SK-N-MC (cell line): ENCODE measurements around the gene EHMT2.
"Not testable (repeated sequence)": the region's sequence is repeated elsewhere in the genome, so short reads cannot be mapped to it uniquely, and the experiment has no call there.

Experiments used
- DNase-seq: peaks from one replicate; pipeline ENCODE4 v3.0.0-alpha.2; 2011; ENCODE audit warnings: low read depth, low spot score
- H3K27ac ChIP-seq: fragments of 200-600 bp; sonication (generic); 2 replicates; pipeline ENCODE4 v1.5.1; 2016; ENCODE audit warnings: mixed run types
- H3K36me3 ChIP-seq: fragments of 200-600 bp; sonication (generic); 2 replicates; pipeline ENCODE4 v1.6.1; 2017; ENCODE audit warnings: antibody characterized with exemption, low read length, mixed read lengths; ENCODE audit not compliant: insufficient read depth
- H3K4me3 ChIP-seq: fragments of 200-600 bp; sonication (generic); 2 replicates; pipeline ENCODE4 v1.5.1; 2016
- H3K9ac ChIP-seq: fragments of 200-600 bp; sonication (generic); 2 replicates; pipeline ENCODE4 v1.8.0; 2017; ENCODE audit warnings: mixed run types, mixed read lengths; ENCODE audit not compliant: insufficient read length
- H3K9me3 ChIP-seq: fragments of 200-600 bp; sonication (generic); 2 replicates; pipeline ENCODE4 v1.6.1; 2017; ENCODE audit warnings: low read depth, mild to moderate bottlenecking, antibody characterized with exemption, low read length, moderate library complexity, mixed read lengths
- EZH2 ChIP-seq: fragments of 200-600 bp; sonication (generic); IDR thresholded peaks from one replicate; pipeline ENCODE4 v1.6.1; 2017; ENCODE audit warnings: antibody characterized with exemption
- FOXP2 ChIP-seq: optimal IDR thresholded peaks from 2 replicates; pipeline ENCODE3; 2011; ENCODE audit warnings: mild to moderate bottlenecking, moderate library complexity; ENCODE audit not compliant: insufficient read depth; ENCODE audit errors: extremely low read length, control extremely low read depth
- POLR2AphosphoS5 ChIP-seq: IDR thresholded peaks from 2 replicates; pipeline ENCODE4 v1.6.1; 2012; ENCODE audit warnings: mild to moderate bottlenecking, low read depth, low read length, borderline replicate concordance

The EHMT2 gene

GRCh38 chr6:31851485-31851832 is 46.0 kb downstream of the EHMT2 start:
- Histone ChIP-seq H3K36me3 (no peaks in the 10 kb centered on the region), H3K4me3 (no peak overlapping the region), H3K27ac (no peak overlapping the region), H3K9ac (no peak overlapping the region), H3K9me3 (no peaks in the 10 kb centered on the region)
- DNase-seq, result no peak
- TF ChIP-seq FOXP2, result no peak
- TF ChIP-seq EZH2, result no peak
- TF ChIP-seq POLR2AphosphoS5, result no peak

GRCh38 chr6:31850765-31851484 is 46.6 kb downstream of the EHMT2 start:
- TF ChIP-seq FOXP2, result no peak
- no peak for TF ChIP-seq POLR2AphosphoS5
- no peak for TF ChIP-seq EZH2
- no peak overlapping the region for H3K27ac ChIP-seq
- H3K9me3 ChIP-seq, result no peaks in the 10 kb centered on the region
- no peaks in the 10 kb centered on the region for H3K36me3 ChIP-seq
- no peak overlapping the region for H3K9ac ChIP-seq
- H3K4me3 ChIP-seq, result no peak overlapping the region
- no peak for DNase-seq

- Histone ChIP-seq H3K9ac (no peak overlapping the region), H3K27ac (no peak overlapping the region), H3K4me3 (no peak overlapping the region), H3K36me3 (no peaks in the 10 kb centered on the region; the same call in 1 of the 2 replicates), H3K9me3 (no peaks in the 10 kb centered on the region)
- DNase-seq, result no peak
- no peak for TF ChIP-seq FOXP2
- TF ChIP-seq POLR2AphosphoS5, result no peak
- TF ChIP-seq EZH2, result no peak
Measured at GRCh38 chr6:31847276-31847978, 50.1 kb downstream of the EHMT2 start.

- no peak for DNase-seq
- Histone ChIP-seq H3K9ac (no peak overlapping the region), H3K9me3 (no peaks in the 10 kb centered on the region), H3K27ac (no peak overlapping the region), H3K36me3 (peaks cover 20% of the 10 kb centered on the region), H3K4me3 (no peak overlapping the region)
- TF ChIP-seq EZH2, result no peak
- no peak for TF ChIP-seq FOXP2
- TF ChIP-seq POLR2AphosphoS5, result no peak
Measured at GRCh38 chr6:31844507-31844906, 53.0 kb downstream of the EHMT2 start.

- TF ChIP-seq POLR2AphosphoS5 (0 out of 2 replicates have a peak, but pooled peaks have one; percentile 4), EZH2 (no peak), FOXP2 (no peak)
Measured at GRCh38 chr6:31842053-31842452, 55.4 kb downstream of the EHMT2 start.

GRCh38 chr6:31839779-31840126 is 57.7 kb downstream of the EHMT2 start:
- not testable (repeated sequence) for H3K9me3 ChIP-seq, H3K9ac ChIP-seq, DNase-seq
- Histone ChIP-seq H3K27ac (peak overlapping the region; percentile 86), H3K36me3 (peaks cover 58% of the 10 kb centered on the region), H3K4me3 (peak overlapping the region; percentile 88)

More at GRCh38 chr6:31842053-31842452, 55.4 kb downstream of the EHMT2 start:
- no peak for DNase-seq
- H3K9me3 ChIP-seq, result no peaks in the 10 kb centered on the region
- H3K27ac ChIP-seq, result no peak overlapping the region
- H3K36me3 ChIP-seq, result peaks cover 44% of the 10 kb centered on the region
- H3K9ac ChIP-seq, result no peak overlapping the region
- H3K4me3 ChIP-seq, result no peak overlapping the region

- DNase-seq, result no peak
- Histone ChIP-seq H3K36me3 (peaks cover 58% of the 10 kb centered on the region), H3K27ac (peak overlapping the region; percentile 86), H3K9me3 (no peaks in the 10 kb centered on the region), H3K4me3 (peak overlapping the region; percentile 88), H3K9ac (no peak overlapping the region)
- TF ChIP-seq EZH2 (no peak), POLR2AphosphoS5 (no peak), FOXP2 (no peak)
Measured at GRCh38 chr6:31838968-31839367, 58.5 kb downstream of the EHMT2 start.

GRCh38 chr6:31838114-31838553 is 59.4 kb downstream of the EHMT2 start:
- Histone ChIP-seq H3K36me3 (peaks cover 58% of the 10 kb centered on the region), H3K4me3 (peak overlapping the region; percentile 88), H3K9ac (peak overlapping the region; percentile 94), H3K27ac (peak overlapping the region; percentile 98)
- H3K9me3 ChIP-seq, DNase-seq: not testable (repeated sequence)

GRCh38 chr6:31837369-31838113 is 60.0 kb downstream of the EHMT2 start:
- Histone ChIP-seq H3K36me3 (peaks cover 58% of the 10 kb centered on the region), H3K9ac (peak overlapping the region; percentile 94), H3K4me3 (peak overlapping the region; percentile 88), H3K9me3 (no peaks in the 10 kb centered on the region), H3K27ac (peak overlapping the region; percentile 98)
- TF ChIP-seq FOXP2 (no peak), POLR2AphosphoS5 (peak; percentile 45; the same call in 1 of the 2 replicates)
- no peak for DNase-seq
